ENCODE results near the gene SNUPN. TPM values are rescaled to one million over a fixed set of nuclear protein-coding genes. Genes with fewer than 3 reads are reported as not detected.
A peak's percentile ranks its signal among the peaks of the same experiment; 100 is the strongest.
"Not testable (repeated sequence)": the region's sequence is repeated elsewhere in the genome, so short reads cannot be mapped to it uniquely, and the experiment has no call there.

Gene SNUPN
- total RNA-seq, 1 experiment from 2014 or later, result 34.6 TPM

DNA sequence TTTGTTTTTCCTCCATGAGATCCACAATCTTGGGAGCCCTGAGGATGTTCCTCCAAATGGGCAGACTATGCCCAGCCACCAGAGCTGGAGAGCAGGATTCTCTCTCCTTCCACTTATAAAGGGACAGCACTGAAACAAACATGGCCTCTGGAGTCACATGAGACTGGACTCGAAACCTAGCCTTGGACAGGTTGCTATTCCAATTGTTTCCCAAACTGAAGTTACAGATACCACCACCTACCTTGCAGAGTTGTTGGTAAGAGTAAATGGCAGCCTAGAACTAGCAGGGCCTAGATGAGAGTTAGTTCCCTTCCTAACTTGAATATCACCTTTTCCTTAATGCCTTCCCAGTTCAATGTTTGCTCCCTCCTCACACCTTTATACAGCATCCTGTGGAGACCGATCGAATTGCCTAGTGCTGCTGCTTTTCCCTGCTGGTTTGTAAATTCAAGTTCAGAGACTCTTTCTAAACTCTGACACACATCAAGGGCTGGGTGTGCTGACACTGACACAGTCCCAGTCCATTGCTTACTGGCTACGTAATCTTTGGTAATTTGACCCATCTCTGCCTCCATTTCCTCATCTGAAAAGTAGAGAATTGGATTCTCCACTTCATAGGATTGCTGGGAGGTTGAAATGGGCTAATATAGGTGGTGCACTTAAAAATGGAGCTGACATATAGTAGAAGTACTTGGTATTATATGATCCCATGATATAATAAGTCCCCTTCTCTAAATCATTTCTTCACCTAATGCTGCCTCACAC, 11.9 kb upstream of the SNUPN start:
- ChIA-PET CTCF (interaction anchor here (0.7 to 1.3 kb wide), 4 partner anchors 17 to 269 kb away, joined by 4 to 14 read pairs (median 6); no protein-coding TSS in a partner anchor), POLR2A (ENCODE audit: low non-redundant PET) (no interaction called here)
- peak overlapping the region; percentile 59 for H3K27ac ChIP-seq (ENCODE audit: low read depth, low read length, poor library complexity, severe bottlenecking)
- intact Hi-C loops (cut with micrococcal nuclease; ENCODE audit: unreplicated experiment), result no loop called here
- H3K27me3 ChIP-seq (replicated peaks; ENCODE audit: insufficient read depth, low read depth, low read length, poor library complexity), result no peaks in the 10 kb centered on the region
- H3K4me3 ChIP-seq (ENCODE audit: low read depth, low read length, poor library complexity, severe bottlenecking), result peak overlapping the region; percentile 75
- H3K9me3 ChIP-seq (ENCODE audit: low read depth, low read length, poor library complexity, severe bottlenecking), result no peaks in the 10 kb centered on the region
- DNase-seq (ENCODE audit: low spot score), result no peak
- H3K4me1 ChIP-seq (ENCODE audit: insufficient read depth, low read length, poor library complexity, severe bottlenecking), result peaks cover 15% of the 10 kb centered on the region
- TF ChIP-seq EZH2 (IDR thresholded peaks at IDR 0.05; ENCODE audit: borderline replicate concordance, low read depth, low read length, poor library complexity, severe bottlenecking) (no peak), CTCF (conservative IDR thresholded peaks at IDR 0.05; ENCODE audit: low read depth, low read length) (no peak)
- BruUV-seq (replicated peaks), result no TSS peak
- H3K36me3 ChIP-seq (ENCODE audit: insufficient read depth, low read length, poor library complexity, severe bottlenecking), result peaks cover 9% of the 10 kb centered on the region

GRCh38 chr15:75636026-75636425, 10.5 kb upstream of the SNUPN start:
- Histone ChIP-seq H3K27me3 (replicated peaks; ENCODE audit: insufficient read depth, low read depth, low read length, poor library complexity) (no peaks in the 10 kb centered on the region), H3K9me3 (ENCODE audit: low read depth, low read length, poor library complexity, severe bottlenecking) (no peaks in the 10 kb centered on the region), H3K27ac (ENCODE audit: low read depth, low read length, poor library complexity, severe bottlenecking) (no peak overlapping the region), H3K36me3 (ENCODE audit: insufficient read depth, low read length, poor library complexity, severe bottlenecking) (peaks cover 9% of the 10 kb centered on the region), H3K4me1 (ENCODE audit: insufficient read depth, low read length, poor library complexity, severe bottlenecking) (peaks cover 15% of the 10 kb centered on the region), H3K4me3 (ENCODE audit: low read depth, low read length, poor library complexity, severe bottlenecking) (no peak overlapping the region)
- CTCF ChIA-PET, result no interaction called here
- no peak for TF ChIP-seq EZH2 (IDR thresholded peaks at IDR 0.05; ENCODE audit: borderline replicate concordance, low read depth, low read length, poor library complexity, severe bottlenecking)
- TF ChIP-seq CTCF (conservative IDR thresholded peaks at IDR 0.05; ENCODE audit: low read depth, low read length), result no peak
- POLR2A ChIA-PET (ENCODE audit: low non-redundant PET), result interaction anchor here (0.6 kb wide), 2 partner anchors 10 to 301 kb away, joined by 4 to 6 read pairs; partner anchors contain the start of gene SNUPN
- no peak for DNase-seq (ENCODE audit: low spot score)
- BruUV-seq (replicated peaks), result no TSS peak
- intact Hi-C loops (cut with micrococcal nuclease; ENCODE audit: unreplicated experiment), result no loop called here

GRCh38 chr15:75633922-75634321, 8.4 kb upstream of the SNUPN start:
- H3K9me3 ChIP-seq (ENCODE audit: low read depth, low read length, poor library complexity, severe bottlenecking); H3K27ac ChIP-seq (ENCODE audit: low read depth, low read length, poor library complexity, severe bottlenecking); DNase-seq (ENCODE audit: low spot score); POLR2A ChIA-PET (ENCODE audit: low non-redundant PET); H3K4me3 ChIP-seq (ENCODE audit: low read depth, low read length, poor library complexity, severe bottlenecking); H3K27me3 ChIP-seq (replicated peaks; ENCODE audit: insufficient read depth, low read depth, low read length, poor library complexity); H3K36me3 ChIP-seq (ENCODE audit: insufficient read depth, low read length, poor library complexity, severe bottlenecking); BruUV-seq (replicated peaks); intact Hi-C loops (cut with micrococcal nuclease; ENCODE audit: unreplicated experiment): not testable (repeated sequence)
- peaks cover 15% of the 10 kb centered on the region for H3K4me1 ChIP-seq (ENCODE audit: insufficient read depth, low read length, poor library complexity, severe bottlenecking)
- CTCF ChIA-PET, result interaction anchor here (0.7 kb wide), 1 partner anchor 404 kb away, joined by 9 read pairs; no protein-coding TSS in a partner anchor

Data from A673 (cell line).